Bronchial epithelial cell (primary cell): ENCODE measurements around the gene VWA8. TPM values are rescaled to one million over a fixed set of nuclear protein-coding genes. Genes with fewer than 3 reads are reported as not detected.
A peak's percentile ranks its signal among the peaks of the same experiment; 100 is the strongest.

ENCODE experiments used
- DNase-seq: peaks from one replicate; pipeline ENCODE4 v3.0.0-alpha.2; 2010; ENCODE audit warnings: low read depth
- FAIRE-seq: peaks from 2 replicates; lab custom pipeline; 2011; peaks lifted over from hg19 to GRCh38; lab: Jason Lieb, UNC
- H3K27me3 ChIP-seq: 2 replicates; pipeline ENCODE4 v1.5.1; 2011; ENCODE audit warnings: low read length; ENCODE audit not compliant: control insufficient read depth, insufficient read depth
- H3K36me3 ChIP-seq: 2 replicates; pipeline ENCODE4 v1.5.1; 2011; ENCODE audit warnings: low read length; ENCODE audit not compliant: control insufficient read depth, insufficient read depth
- H3K4me3 ChIP-seq: 2 replicates; pipeline ENCODE4 v1.5.1; 2011; ENCODE audit warnings: mild to moderate bottlenecking, low read depth, low read length, control low read depth
- CTCF ChIP-seq: IDR thresholded peaks from 2 replicates; pipeline ENCODE4 v1.5.1; 2011; ENCODE audit warnings: mild to moderate bottlenecking, moderate library complexity, low read length, control low read depth, inconsistent platforms; ENCODE audit not compliant: insufficient read depth, severe bottlenecking
- total RNA-seq: library from RNA; depleted of rRNA; stranded (reverse); fragments of >200 nt; gene quantifications from 2 replicates; pipeline ENCODE4 v1.2.1, GENCODE V29; 2014

VWA8 gene
- total RNA-seq, 1 donor from 2014 or later = 17.1 TPM

- TF ChIP-seq CTCF = peak; percentile 36
- Histone ChIP-seq H3K36me3 (peaks cover 2% of the 10 kb centered on the region), H3K4me3 (no peak overlapping the region), H3K27me3 (no peaks in the 10 kb centered on the region)
- FAIRE-seq = peak; percentile 87
- DNase-seq = peak; percentile 39
Observed at GRCh38 chr13:41942462-41943094, 18.3 kb downstream of the VWA8 start.

- Histone ChIP-seq H3K27me3 (no peaks in the 10 kb centered on the region), H3K36me3 (peaks cover 3% of the 10 kb centered on the region), H3K4me3 (no peak overlapping the region)
- no peak for FAIRE-seq
- peak; percentile 67 for DNase-seq
- no peak for TF ChIP-seq CTCF
Observed at GRCh38 chr13:41941174-41941573, 19.7 kb downstream of the VWA8 start.

- FAIRE-seq = no peak
- peaks cover 3% of the 10 kb centered on the region for H3K36me3 ChIP-seq
- no peaks in the 10 kb centered on the region for H3K27me3 ChIP-seq
- no peak for DNase-seq
- TF ChIP-seq CTCF = no peak
- no peak overlapping the region for H3K4me3 ChIP-seq
Observed at GRCh38 chr13:41939398-41939797, 21.5 kb downstream of the VWA8 start.

- Histone ChIP-seq H3K36me3 (peaks cover 3% of the 10 kb centered on the region), H3K4me3 (no peak overlapping the region), H3K27me3 (no peaks in the 10 kb centered on the region)
- FAIRE-seq (no peak), DNase-seq (no peak)
- no peak for TF ChIP-seq CTCF
Observed at GRCh38 chr13:41938918-41939317, 22.0 kb downstream of the VWA8 start.

- Histone ChIP-seq H3K27me3 (no peaks in the 10 kb centered on the region), H3K4me3 (no peak overlapping the region), H3K36me3 (peaks cover 1% of the 10 kb centered on the region)
- no peak for TF ChIP-seq CTCF
- FAIRE-seq = no peak
- DNase-seq = no peak
Observed at GRCh38 chr13:41937388-41937787, 23.5 kb downstream of the VWA8 start.

GRCh38 chr13:41935501-41935900 is 25.4 kb downstream of the VWA8 start:
- no peak for DNase-seq
- peaks cover 1% of the 10 kb centered on the region for H3K36me3 ChIP-seq
- no peak overlapping the region for H3K4me3 ChIP-seq
- FAIRE-seq = no peak
- TF ChIP-seq CTCF = no peak
- H3K27me3 ChIP-seq = no peaks in the 10 kb centered on the region
